ENCODE data around the gene DHX30.
"Not testable (repeated sequence)": the region's sequence is repeated elsewhere in the genome, so short reads cannot be mapped to it uniquely, and the experiment has no call there.

Gene DHX30

DNA sequence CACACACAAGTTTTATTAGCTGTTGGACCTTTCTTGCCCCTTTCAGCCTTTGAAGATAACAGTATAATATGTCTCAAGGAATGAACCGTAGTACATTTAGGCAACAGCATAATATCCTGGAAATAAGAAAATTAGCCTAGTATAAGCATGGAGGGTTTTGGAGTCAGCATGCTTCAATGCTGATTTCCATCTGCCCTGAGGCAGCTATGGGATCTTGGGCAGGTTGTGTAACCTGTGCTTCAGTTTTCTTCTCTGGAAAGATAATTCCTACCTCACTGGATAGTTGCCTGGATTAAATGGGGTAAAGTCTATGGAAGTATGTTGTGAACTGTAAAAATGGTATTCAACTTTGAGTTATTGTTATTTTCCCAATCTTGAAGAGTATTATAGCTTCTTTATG is 1.6 kb downstream of the DHX30 start:
- no peak for DNase-seq

DNA sequence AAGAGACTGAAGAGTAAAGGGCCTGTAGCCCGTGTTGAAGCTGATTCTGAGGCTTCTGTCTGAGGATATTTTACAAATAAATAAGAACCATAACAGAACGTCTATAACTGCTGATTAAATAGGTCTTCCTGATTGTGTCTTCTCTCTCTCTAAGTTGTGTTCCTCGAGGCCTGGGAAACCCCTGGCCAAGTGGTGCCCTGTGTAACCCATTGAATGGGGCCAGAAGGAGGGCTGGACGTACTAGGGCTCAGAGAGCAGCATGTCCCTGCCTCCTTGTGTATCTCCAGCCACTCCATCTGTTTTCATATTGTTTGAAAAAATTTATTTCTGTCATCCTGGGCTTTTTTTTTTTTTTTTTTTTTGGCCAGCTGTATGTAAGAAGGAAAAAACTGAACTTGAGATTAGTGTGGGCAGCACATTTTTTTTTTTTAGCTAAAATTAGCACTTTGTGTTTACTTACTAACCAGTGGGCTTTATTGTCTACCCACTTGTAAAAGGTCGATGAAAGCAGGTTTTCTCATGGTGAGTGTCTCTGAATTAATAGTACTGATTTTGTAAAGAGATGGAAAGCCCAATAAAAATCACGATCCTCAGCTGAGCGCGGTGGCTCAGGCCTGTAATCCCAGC is 10.7 kb downstream of the DHX30 start:
- DNase-seq = no peak

DNA sequence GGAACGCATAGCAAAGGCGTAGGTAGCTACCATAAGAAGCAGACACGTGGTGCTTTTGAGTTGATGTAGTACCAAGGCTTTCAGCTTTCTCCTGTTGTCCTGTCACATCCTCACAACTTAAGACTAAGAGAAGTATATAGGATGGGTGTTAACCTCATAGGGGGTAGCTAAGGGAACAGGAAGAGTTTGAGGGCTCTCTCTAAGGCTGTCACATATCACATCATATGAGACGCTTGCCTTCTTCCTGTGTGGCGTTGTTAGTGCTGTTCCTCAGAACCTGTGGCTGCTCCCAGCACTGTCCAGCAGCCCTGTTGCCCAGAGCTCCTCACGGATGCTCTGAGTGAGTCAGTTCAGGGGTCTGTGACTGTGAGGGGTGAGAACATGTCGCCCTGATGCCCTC is 14.7 kb downstream of the DHX30 start:
- DNase-seq = no peak

DNA sequence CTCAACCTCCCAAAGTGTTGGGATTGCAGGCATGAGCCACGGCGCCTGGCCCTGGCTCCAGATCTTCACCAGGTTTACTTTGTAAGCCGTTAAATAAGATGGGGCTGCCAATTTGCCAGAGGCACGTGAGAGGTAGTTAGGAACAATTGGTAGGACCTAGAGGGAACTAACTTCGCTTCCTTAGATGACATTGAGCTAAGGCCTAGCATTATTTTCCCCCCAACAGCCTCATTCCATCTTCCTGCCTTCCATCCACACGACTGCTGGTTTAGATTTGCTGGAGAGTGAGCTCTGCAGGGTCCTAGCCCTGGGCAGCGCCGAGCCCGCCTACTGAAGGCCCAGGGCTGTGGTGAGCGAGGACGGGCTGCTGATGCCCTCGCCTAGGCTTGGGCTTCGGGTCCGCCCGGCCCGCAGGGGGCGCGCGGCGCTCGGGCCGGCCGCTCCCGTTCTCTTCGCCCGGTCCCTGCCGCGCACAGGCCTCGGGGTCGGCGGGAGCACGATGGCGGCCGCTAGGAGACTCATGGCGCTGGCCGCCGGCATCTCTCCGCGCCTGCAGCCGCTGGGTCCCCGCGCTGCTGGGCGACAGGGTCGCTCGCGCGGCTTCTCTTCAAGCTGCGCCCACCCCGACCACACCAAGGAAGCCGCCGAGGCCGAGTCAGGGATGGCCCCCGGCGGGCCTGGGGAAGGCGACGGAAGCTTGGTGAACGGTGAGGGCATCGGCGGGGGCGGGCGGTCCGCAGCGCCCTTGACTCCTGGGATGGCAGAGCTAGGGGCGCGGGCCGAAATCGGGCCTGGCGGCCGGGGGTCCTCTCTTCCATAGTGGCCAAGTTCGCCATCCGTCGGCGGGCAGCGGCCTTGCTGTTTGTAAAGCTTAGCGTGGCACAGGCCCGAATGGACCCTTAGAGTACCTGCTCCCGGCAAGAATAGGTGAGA is 21.9 kb downstream of the DHX30 start:
- peak; percentile 30 to 59 for DNase-seq

DNA sequence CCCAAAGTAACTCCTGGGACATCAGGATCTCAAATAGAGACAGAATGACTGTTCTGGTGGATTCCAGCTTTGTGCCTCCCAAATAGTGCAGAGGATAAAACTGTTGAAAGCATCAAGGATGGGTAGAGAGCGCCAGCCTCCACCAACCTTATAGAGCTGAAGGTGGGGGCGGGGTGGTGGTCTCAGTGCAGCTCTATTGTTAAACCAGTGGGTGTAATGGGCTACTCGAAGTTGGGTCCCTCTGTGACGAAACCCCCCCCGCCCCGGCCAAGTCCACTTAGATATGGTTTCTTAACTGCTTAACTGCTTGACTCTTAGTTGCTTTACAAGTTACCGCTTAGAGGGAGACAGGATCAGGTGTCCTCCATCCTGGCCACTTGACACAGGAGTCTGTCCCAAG is 22.7 kb downstream of the DHX30 start:
- DNase-seq = no peak

DNA sequence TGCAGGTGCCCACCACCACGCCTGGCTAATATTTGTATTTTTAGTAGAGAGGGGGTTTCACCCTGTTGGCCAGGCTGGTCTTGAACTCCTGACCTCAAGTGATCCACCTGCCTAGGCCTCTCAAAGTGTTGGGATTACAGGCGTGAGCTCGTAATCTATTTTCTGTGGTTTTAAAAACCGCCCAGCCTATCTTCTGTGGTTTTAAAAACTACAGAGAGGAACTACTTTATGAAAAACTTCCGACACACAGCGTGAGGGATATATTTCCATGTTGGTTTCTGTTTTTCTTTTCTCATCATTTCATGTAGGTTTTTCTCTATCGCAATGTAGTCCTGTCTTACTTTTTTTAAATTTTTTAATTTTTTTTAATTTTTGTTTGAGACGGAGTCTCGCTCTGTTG is 26.5 kb downstream of the DHX30 start:
- DNase-seq = not testable (repeated sequence)

DNA sequence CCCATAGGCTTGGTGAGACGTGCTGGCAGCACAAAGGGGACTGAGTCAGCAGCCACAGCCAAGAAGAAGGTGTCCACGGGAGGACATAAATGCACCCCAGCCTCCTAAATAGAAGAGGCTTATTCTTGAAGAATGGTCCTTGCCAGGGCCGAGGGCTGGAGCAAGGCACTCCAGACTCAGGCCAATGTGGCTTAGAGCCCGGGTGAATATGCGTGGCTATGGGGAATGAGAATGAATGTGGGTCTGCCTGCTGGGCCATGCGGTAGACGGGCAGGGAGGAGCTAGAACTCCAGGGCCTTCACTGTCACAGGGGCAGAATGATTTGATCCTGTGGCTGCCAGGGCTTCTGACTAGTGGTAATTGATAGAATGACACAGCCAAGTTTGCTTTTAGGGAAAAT is 34.0 kb downstream of the DHX30 start:
- DNase-seq = no peak

DNA sequence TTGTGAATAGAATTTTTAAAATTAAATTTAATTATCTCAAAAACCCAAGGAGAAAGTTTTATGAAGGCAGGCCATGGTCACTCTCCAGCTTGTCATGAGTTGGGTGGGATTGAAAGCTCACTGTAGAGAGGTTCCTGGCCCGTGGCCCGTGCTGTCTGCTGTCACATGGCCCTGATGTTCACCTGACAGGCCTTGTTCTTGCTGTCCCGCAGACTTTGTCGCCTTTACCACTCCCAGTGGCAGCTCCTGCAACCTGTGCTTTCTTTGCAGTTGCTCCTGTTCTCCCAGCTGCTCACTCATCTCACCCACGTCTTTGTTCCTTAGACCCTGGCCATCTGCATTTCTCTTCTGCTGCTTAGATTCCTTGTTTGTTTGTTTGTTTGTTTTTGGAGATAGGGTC is 35.6 kb downstream of the DHX30 start:
- DNase-seq = no peak

DNA sequence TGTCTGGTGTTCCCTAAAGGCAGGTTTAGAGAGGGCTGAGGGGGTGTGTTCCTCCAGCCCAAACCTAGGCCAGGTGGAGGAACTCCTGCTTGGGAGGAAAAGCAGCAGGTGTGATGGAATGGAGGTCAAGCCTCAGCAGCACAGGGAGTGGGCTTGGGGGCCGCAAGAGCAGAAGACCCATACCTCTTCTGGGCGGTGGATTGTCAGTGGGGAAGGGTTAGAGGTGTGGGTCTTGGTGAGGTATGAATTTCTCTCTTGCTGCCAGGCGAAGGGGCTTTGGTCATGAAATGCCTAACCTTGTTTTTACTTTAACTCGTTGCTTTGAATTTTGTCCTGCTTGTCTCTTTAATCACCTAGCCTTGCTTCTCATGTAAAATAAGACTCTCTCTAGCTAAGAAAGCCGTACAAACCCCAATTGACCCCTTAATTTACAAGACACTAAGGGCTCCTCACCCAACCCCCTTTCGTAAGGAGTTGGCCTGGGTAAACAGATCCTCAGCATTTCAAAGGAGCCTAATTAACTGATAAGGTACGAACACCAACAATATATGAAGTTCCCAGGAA is 38.9 kb downstream of the DHX30 start:
- DNase-seq = no peak

DNA sequence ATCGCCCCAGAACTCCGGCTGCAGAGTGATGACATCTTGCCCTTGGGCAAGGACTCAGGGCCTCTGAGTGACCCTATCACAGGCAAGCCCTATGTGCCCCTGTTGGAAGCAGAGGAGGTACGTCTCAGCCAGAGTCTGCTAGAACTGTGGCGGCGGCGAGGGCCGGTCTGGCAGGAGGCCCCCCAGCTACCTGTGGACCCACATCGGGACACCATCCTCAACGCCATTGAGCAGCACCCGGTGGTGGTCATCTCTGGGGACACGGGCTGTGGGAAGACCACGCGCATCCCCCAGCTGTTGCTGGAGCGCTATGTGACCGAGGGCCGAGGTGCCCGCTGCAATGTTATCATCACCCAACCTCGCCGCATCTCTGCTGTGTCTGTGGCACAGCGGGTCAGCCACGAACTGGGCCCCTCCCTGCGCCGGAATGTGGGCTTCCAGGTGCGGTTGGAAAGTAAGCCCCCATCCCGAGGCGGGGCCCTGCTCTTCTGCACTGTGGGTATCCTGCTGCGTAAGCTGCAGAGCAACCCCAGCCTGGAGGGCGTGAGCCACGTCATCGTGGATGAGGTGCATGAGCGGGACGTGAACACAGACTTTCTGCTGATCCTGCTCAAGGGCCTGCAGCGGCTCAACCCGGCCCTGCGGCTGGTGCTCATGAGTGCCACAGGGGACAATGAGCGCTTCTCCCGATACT is 43.4 kb downstream of the DHX30 start:
- DNase-seq = no peak

DNA sequence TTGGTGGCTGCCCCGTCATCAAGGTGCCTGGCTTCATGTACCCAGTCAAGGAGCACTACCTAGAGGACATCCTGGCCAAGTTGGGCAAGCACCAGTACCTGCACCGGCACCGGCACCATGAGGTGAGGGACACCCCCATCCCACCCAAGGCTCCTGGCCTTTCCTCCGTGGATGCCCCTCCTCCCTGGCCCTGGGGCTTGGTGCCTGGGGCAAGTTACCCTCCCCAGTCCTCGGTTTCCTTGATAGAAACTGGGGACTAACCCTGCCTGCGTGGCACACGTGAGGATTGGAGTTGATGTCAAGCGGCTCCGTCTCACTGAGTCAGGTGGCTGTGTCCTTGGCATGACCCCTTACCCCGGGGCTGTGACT is 43.9 kb downstream of the DHX30 start:
- DNase-seq = no peak

DNA sequence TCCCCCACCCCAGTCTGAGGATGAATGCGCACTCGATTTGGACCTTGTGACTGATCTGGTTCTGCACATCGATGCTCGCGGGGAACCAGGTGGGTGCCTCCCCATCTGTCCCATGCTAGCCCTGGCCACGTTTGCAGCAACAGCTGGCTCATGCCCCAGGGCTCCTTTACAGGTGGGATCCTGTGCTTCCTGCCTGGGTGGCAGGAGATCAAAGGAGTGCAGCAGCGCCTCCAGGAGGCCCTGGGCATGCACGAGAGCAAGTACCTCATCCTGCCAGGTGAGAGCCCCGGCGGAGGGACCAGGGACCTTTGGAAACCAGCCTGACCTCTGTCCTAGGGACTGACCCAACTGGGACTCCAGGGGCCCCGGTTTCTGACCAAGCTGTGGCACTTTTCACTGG is 44.3 kb downstream of the DHX30 start:
- no peak for DNase-seq

DNA sequence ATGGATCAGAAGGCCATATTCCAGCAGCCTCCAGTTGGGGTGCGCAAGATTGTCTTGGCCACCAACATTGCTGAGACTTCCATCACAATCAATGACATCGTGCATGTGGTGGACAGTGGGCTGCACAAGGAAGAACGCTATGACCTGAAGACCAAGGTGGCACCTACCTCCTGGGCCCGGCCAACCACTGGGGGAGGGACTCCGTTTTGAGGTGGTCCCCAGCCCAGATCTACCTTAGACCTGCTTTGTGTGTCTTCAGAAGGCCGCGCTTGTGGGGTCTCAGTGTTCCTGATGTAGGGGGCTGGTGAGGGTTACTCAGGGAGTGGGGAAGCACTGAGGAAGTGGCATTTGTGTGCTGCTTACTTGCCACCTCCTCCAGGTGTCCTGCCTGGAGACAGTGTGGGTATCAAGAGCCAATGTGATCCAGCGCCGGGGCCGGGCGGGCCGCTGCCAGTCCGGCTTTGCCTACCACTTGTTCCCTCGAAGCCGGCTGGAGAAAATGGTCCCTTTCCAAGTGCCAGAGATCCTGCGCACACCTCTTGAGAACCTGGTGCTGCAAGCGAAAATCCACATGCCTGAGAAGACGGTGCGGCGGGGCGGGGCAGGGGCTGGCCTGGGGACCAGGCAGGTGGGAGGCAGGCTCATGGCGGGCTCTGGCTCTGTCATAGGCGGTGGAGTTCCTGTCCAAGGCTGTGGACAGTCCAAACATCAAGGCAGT is 45.0 kb downstream of the DHX30 start:
- no peak for DNase-seq

DNA sequence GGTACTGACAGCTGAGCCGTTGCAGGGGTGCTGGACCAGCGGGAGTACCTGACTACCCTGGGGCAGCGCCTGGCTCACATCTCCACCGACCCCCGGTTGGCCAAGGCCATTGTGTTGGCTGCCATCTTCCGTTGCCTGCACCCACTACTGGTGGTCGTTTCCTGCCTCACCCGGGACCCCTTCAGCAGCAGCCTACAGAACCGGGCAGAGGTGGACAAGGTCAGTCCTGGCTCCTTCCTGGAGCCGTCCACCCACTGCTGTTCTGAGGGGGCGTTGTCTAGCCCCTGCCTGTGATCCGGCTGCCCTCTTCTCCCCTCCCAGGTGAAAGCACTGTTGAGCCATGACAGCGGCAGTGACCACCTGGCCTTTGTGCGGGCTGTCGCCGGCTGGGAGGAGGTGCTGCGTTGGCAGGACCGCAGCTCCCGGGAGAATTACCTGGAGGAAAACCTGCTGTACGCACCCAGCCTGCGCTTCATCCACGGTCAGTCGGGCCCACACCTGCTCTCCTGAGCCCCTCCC is 45.7 kb downstream of the DHX30 start:
- no peak for DNase-seq

DNA sequence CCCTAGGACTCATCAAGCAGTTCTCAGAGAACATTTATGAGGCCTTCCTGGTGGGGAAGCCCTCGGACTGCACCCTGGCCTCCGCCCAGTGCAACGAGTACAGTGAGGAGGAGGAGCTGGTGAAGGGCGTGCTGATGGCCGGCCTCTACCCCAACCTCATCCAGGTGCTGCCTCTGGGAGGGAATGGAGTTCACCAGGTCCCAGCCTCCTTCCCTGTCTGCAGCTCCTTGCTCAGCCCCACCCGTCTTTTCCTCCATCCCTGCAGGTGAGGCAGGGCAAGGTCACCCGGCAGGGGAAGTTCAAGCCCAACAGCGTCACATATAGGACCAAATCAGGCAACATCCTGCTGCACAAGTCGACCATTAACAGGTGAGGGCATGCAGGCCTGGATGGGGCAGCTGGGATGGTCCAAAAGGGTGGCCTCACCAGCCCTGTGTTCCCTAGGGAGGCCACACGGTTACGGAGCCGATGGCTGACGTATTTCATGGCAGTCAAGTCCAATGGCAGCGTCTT is 46.3 kb downstream of the DHX30 start:
- no peak for DNase-seq

DNA sequence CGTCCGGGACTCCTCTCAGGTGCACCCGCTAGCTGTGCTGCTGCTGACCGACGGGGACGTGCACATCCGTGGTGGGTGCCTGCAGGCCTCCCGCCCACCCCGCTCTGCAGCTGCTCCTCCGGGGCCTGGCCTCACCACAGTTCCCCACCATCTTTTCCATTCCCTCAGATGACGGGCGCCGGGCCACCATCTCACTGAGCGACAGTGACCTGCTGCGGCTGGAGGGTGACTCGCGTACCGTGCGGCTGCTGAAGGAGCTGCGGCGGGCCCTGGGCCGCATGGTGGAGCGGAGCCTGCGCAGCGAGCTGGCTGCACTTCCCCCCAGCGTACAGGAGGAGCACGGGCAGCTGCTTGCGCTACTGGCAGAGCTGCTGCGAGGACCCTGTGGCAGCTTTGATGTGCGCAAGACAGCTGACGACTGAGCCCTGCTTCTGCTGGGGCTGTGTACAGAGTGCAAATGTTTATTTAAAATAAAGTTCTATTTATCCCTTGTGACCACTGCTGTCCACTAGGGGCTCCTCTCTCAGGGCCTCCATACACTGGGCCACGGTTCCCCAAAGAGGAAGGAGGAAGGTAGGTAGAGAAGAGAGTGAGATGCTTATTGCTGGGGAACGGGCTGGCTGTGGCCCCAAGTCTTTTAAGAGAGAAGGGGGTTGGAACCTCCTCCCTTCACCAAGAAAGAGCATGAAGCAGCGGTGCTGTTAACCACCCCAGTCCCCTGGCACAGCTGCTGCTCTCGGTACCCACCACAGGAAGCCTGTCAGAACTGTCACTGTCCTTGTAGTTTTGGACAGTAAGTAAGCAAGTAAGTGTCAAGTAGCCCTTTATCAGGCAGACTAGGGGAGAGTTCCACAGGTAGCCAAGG is 47.0 kb downstream of the DHX30 start:
- no peak for DNase-seq

DNA sequence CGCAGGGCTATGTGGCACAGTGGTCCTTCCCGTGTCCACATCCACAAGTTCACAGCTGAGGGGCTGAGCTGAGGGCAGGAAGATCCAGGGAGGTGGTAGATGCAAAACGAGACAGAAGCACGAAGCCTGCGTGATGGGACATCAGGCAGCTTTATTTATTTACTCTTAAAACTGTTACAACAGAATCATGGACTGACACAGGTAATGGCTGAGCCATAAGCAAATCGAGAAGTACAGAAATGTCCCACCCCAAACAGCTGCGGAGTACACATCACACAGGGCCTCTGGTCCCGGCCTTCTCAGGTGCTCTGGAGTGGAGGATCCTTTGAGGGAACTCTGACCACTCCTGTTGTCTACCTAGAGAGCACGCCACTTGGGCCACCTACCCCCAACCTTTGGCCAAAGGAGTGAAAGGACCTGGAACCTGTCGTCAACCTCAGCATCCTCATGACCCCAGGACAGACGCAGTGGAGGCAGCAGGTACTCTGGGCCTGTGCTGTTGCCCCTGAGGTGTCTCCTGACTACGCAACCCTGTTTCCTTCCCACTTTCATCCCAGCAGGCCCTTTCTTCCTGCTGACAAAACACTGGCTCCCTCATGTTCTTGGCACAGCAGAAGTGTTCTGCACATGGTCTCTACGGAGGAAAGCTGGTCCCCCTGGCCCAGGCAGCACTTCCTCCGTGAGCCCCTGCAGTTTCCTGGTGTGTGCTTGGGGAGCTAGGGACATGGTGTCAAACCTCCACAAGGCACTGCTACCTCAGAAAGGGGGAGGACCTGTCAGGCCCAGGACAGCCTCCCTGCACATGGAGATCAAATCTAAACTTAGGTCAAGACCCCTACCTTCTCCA is 47.8 kb downstream of the DHX30 start:
- no peak for DNase-seq

DNA sequence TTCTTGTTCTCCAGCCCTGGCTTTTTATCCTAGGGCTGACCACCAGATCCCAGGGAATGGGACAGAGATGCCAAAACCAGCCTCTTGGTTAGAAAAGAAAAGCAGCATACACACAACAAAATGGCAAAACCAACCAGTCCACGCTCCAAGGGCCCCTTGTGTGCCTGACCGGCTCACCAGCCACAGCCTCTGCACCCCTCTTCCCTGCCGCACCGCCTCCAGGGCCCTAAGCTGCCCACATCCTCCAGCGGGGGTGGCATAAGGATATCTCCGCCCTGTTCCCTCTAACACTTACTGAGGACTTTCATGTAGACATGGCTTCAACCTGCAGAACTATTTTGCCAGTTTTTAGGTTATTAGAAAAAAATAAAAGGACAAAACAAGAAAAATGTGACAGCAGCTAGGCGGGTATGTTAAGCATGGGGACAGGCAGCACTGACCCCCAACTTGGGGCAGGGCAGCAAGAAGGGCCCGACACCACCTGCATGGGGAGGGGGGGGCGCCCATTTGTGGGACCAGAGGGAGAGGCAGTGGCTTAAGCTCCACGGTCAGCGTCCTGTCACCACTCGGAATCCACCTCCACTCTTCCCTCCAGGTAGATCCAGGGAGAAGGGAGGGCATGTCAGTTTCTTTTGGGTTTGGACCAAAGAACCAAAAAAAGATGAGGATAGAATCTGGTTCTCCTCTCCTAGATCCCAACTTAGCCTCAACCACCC is 49.1 kb downstream of the DHX30 start:
- no peak for DNase-seq
